A549 (cell line): ENCODE measurements around the gene DOK7.

Experiments used
- CHD4 ChIP-seq: fragments of 200-600 bp; sonication (generic); IDR thresholded peaks from 2 replicates; pipeline ENCODE4 v1.6.1; 2016; ENCODE audit warnings: antibody characterized with exemption, mild to moderate bottlenecking, borderline replicate concordance
- EP300 ChIP-seq, 2 experiments: fragments of >200 bp; sonication (Bioruptor Twin); formaldehyde crosslinking; IDR thresholded peaks; 2 replicates in 1 of 2; 3 replicates in 1 of 2; pipeline ENCODE4 v1.6.1; 2016 to 2017
- ESRRA ChIP-seq: fragments of 150-350 bp; IDR thresholded peaks from 2 replicates; pipeline ENCODE4 v1.6.1; 2014; ENCODE audit warnings: mild to moderate bottlenecking, low read length, borderline replicate concordance
- KDM5A ChIP-seq: fragments of 200-600 bp; sonication (generic); IDR thresholded peaks from 2 replicates; pipeline ENCODE4 v1.6.1; 2016; ENCODE audit warnings: antibody characterized with exemption, mild to moderate bottlenecking
- MAFK ChIP-seq: fragments of 450-650 bp; IDR thresholded peaks from 2 replicates; pipeline ENCODE4 v1.6.1; 2014; ENCODE audit not compliant: partially characterized antibody
- MAZ ChIP-seq: fragments of 150-350 bp; IDR thresholded peaks from 2 replicates; pipeline ENCODE4 v1.6.1; 2014; ENCODE audit warnings: antibody characterized with exemption, low read depth, low read length, borderline replicate concordance
- POLR2AphosphoS2 ChIP-seq: conservative IDR thresholded peaks from 2 replicates; pipeline ENCODE4 v1.6.1; 2012; ENCODE audit warnings: low read length, improper control_type of control experiment, inconsistent platforms
- RAD21 ChIP-seq, 2 experiments: fragments of >200 bp in 1 of 2; sonication (Bioruptor Twin) in 1 of 2; formaldehyde crosslinking in 1 of 2; IDR thresholded peaks in 1 of 2; conservative IDR thresholded peaks in 1 of 2; 2 replicates in 1 of 2; 3 replicates in 1 of 2; pipeline ENCODE4 v1.6.1; 2012 to 2018; ENCODE audit warnings: inconsistent platforms in 1 of 2
- RARB ChIP-seq: fragments of 250-450 bp; sonication (Bioruptor Pico); IDR thresholded peaks from 2 replicates; pipeline ENCODE4 v1.8.0; 2021; ENCODE audit warnings: mild to moderate bottlenecking, moderate library complexity
- RCOR1 ChIP-seq: fragments of 150-350 bp; IDR thresholded peaks from 2 replicates; pipeline ENCODE4 v1.6.1; 2014; ENCODE audit warnings: antibody characterized with exemption, low read length, low read depth
- SMC3 ChIP-seq: fragments of >200 bp; sonication (Bioruptor Twin); formaldehyde crosslinking; IDR thresholded peaks from 3 replicates; pipeline ENCODE4 v1.6.1; 2018; ENCODE audit warnings: inconsistent platforms
- ZNF302 ChIP-seq: fragments of 250-450 bp; sonication (Bioruptor Pico); IDR thresholded peaks from 2 replicates; pipeline ENCODE4 v1.9.0; 2021; ENCODE audit warnings: inconsistent platforms, mild to moderate bottlenecking, moderate library complexity
- TF ChIP-seq, protein P1 (sequence below): fragments of >200 bp; sonication (Bioruptor Twin); formaldehyde crosslinking; IDR thresholded peaks from 3 replicates; pipeline ENCODE4 v1.5.1; 2016
- TF ChIP-seq, protein P2 (sequence below): IDR thresholded peaks from 2 replicates; pipeline ENCODE4 v1.6.1; 2012

DNA sequence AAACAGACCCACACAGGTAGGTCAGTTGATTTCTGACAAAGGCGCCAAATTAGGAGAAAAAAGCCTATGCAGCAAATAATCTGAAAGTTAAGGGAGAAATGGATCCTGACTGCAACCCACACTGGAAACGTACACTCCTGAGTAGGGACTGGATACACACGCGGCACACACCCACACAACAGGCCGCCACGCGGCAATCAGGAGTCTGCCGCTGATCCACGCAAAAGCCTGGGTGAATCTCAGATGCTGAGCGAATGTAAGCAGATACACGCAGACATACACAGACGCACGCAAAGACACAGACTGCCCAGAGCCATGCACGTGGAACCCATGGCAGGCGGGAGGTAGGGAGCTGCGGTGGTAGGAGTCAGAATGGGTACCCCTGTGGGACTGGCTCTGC lies 47.4 kb downstream of the DOK7 start:
- TF ChIP-seq, protein P1, sequence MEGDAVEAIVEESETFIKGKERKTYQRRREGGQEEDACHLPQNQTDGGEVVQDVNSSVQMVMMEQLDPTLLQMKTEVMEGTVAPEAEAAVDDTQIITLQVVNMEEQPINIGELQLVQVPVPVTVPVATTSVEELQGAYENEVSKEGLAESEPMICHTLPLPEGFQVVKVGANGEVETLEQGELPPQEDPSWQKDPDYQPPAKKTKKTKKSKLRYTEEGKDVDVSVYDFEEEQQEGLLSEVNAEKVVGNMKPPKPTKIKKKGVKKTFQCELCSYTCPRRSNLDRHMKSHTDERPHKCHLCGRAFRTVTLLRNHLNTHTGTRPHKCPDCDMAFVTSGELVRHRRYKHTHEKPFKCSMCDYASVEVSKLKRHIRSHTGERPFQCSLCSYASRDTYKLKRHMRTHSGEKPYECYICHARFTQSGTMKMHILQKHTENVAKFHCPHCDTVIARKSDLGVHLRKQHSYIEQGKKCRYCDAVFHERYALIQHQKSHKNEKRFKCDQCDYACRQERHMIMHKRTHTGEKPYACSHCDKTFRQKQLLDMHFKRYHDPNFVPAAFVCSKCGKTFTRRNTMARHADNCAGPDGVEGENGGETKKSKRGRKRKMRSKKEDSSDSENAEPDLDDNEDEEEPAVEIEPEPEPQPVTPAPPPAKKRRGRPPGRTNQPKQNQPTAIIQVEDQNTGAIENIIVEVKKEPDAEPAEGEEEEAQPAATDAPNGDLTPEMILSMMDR = no peak
- TF ChIP-seq MAZ (no peak), EP300 (IDR thresholded peaks at IDR 0.05) (no peak), CHD4 (no peak), ZNF302 (no peak), ESRRA (no peak), RCOR1 (no peak), MAFK (no peak), RARB (CRISPR knock-in tag) (no peak), POLR2AphosphoS2 (no peak), SMC3 (no peak), KDM5A (no peak), RAD21 (conservative IDR thresholded peaks at IDR 0.05 in 1 of 2, IDR thresholded peaks at IDR 0.05 in 1 of 2) (no peak)
- TF ChIP-seq, protein P2, sequence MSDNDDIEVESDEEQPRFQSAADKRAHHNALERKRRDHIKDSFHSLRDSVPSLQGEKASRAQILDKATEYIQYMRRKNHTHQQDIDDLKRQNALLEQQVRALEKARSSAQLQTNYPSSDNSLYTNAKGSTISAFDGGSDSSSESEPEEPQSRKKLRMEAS = no peak
